Endothelial cell of umbilical vein (primary cell): ENCODE measurements around the gene TVP23A.

Source experiments
- CTCF ChIP-seq, 2 donors: IDR thresholded peaks; 1 replicate in 1 of 2; 2 replicates in 1 of 2; pipeline ENCODE4 v1.5.1; 2011; ENCODE audit warnings: low read length in 2 of 2, mild to moderate bottlenecking in 2 of 2, moderate library complexity in 2 of 2, control low read depth in 1 of 2, inconsistent platforms in 1 of 2, low read depth in 1 of 2; ENCODE audit not compliant: insufficient read depth in 1 of 2; ENCODE audit errors: extremely low read depth in 1 of 2
- EZH2 ChIP-seq: IDR thresholded peaks from 2 replicates; pipeline ENCODE4 v1.6.1; 2012; ENCODE audit warnings: borderline replicate concordance, low read depth, mild to moderate bottlenecking, moderate library complexity, low read length, inconsistent platforms; ENCODE audit not compliant: severe bottlenecking
- JUN ChIP-seq: IDR thresholded peaks from 2 replicates; pipeline ENCODE4 v1.6.1; 2011; ENCODE audit warnings: borderline replicate concordance, low read depth; ENCODE audit not compliant: insufficient read length, insufficient read depth
- MYC ChIP-seq: IDR thresholded peaks from one replicate; pipeline ENCODE4 v1.6.1; 2011; ENCODE audit warnings: mild to moderate bottlenecking, low read depth, low read length

GRCh38 chr16:10769381-10769780 is 49.2 kb downstream of the TVP23A start:
- TF ChIP-seq EZH2 (no peak), CTCF (IDR thresholded peaks at IDR 0.05; ENCODE audit: extremely low read depth in 1 of 2, insufficient read depth in 1 of 2, low read depth in 1 of 2, low read length in 2 of 2) (no peak), MYC (no peak), JUN (no peak)
